GM23338 (cell line): ENCODE measurements around the gene TMEM132A. TPM values are rescaled to one million over a fixed set of nuclear protein-coding genes. Genes with fewer than 3 reads are reported as not detected.
A peak's percentile ranks its signal among the peaks of the same experiment; 100 is the strongest.

Source experiments
- ATAC-seq: fragments of 200-7000 bp; cut with Tn5 transposase; 3 replicates; pipeline ENCODE4 v1.9.1; 2020
- DNase-seq: peaks from one replicate; pipeline ENCODE4 v3.0.0-alpha.2; 2015; ENCODE audit warnings: low spot score
- H2AFZ ChIP-seq: fragments of 200-600 bp; sonication (generic); 2 replicates; pipeline ENCODE4 v1.8.0; 2016; ENCODE audit warnings: antibody characterized with exemption, mild to moderate bottlenecking, moderate library complexity
- H3F3A ChIP-seq: fragments of 200-600 bp; sonication (generic); replicated peaks from 2 replicates; pipeline ENCODE4 v1.8.0; 2017; ENCODE audit warnings: antibody characterized with exemption, mixed run types, low read depth
- H3K27ac ChIP-seq: fragments of 200-600 bp; sonication (generic); 2 replicates; pipeline ENCODE4 v1.6.1; 2016; ENCODE audit warnings: low read depth
- H3K27me3 ChIP-seq: fragments of 200-600 bp; sonication (generic); 2 replicates; pipeline ENCODE4 v1.8.0; 2016; ENCODE audit warnings: mild to moderate bottlenecking, mixed run types, moderate library complexity; ENCODE audit not compliant: insufficient read depth
- H3K36me3 ChIP-seq: fragments of 200-600 bp; sonication (generic); 2 replicates; pipeline ENCODE4 v1.8.0; 2016; ENCODE audit warnings: mild to moderate bottlenecking; ENCODE audit not compliant: insufficient read depth
- H3K4me1 ChIP-seq: fragments of 200-600 bp; sonication (generic); 2 replicates; pipeline ENCODE4 v1.8.0; 2016; ENCODE audit warnings: mild to moderate bottlenecking, moderate library complexity; ENCODE audit not compliant: insufficient read depth
- H3K4me2 ChIP-seq: fragments of 200-600 bp; sonication (generic); 2 replicates; pipeline ENCODE4 v1.7.1; 2017; ENCODE audit warnings: mixed run types
- H3K4me3 ChIP-seq: fragments of 200-600 bp; sonication (generic); 2 replicates; pipeline ENCODE4 v1.6.1; 2016; ENCODE audit warnings: mixed run types
- H3K79me2 ChIP-seq: fragments of 200-600 bp; sonication (generic); replicated peaks from 2 replicates; pipeline ENCODE4 v1.8.0; 2017; ENCODE audit warnings: mild to moderate bottlenecking; ENCODE audit not compliant: insufficient read depth
- H3K9me2 ChIP-seq: fragments of 200-600 bp; sonication (generic); 2 replicates; pipeline ENCODE4 v1.8.0; 2017; ENCODE audit not compliant: insufficient read depth
- H4K20me1 ChIP-seq: fragments of 200-600 bp; sonication (generic); replicated peaks from 2 replicates; pipeline ENCODE4 v1.8.0; 2017; ENCODE audit warnings: mild to moderate bottlenecking; ENCODE audit not compliant: insufficient read depth
- H3K27ac Mint-ChIP-seq: 2 replicates; pipeline ENCODE4 v1.8.0; 2020; ENCODE audit warnings: inconsistent platforms, mild to moderate bottlenecking, moderate library complexity, mixed read lengths
- H3K27me3 Mint-ChIP-seq: 3 replicates; pipeline ENCODE4 v1.8.0; 2022; ENCODE audit warnings: low read depth, mild to moderate bottlenecking, moderate library complexity, mixed read lengths, inconsistent platforms; ENCODE audit not compliant: insufficient read depth, poor library complexity
- H3K36me3 Mint-ChIP-seq: 3 replicates; pipeline ENCODE4 v1.8.0; 2021; ENCODE audit warnings: low read depth, mild to moderate bottlenecking, inconsistent platforms, moderate library complexity, mixed read lengths
- H3K4me1 Mint-ChIP-seq: 3 replicates; pipeline ENCODE4 v1.8.0; 2020; ENCODE audit warnings: mild to moderate bottlenecking, inconsistent platforms, mixed read lengths
- H3K4me3 Mint-ChIP-seq: 3 replicates; pipeline ENCODE4 v1.8.0; 2021; ENCODE audit warnings: moderate library complexity, mild to moderate bottlenecking, inconsistent platforms, mixed read lengths
- H3K9me3 Mint-ChIP-seq: 3 replicates; pipeline ENCODE4 v1.8.0; 2020; ENCODE audit warnings: moderate library complexity, mild to moderate bottlenecking, inconsistent platforms, mixed read lengths
- POLR2AphosphoS5 ChIP-seq: IDR thresholded peaks from 2 replicates; pipeline ENCODE4 v1.6.1; 2016; ENCODE audit warnings: antibody characterized with exemption, low read depth
- STAT1 ChIP-seq: IDR thresholded peaks from one replicate; pipeline ENCODE4 v1.6.1; 2016; ENCODE audit warnings: antibody characterized with exemption; ENCODE audit not compliant: unreplicated experiment
- polyA plus RNA-seq: library from polyadenylated mRNA; unstranded; fragments of >200 nt; fragmentation: Nextera tagmentation; extraction: Ambion mirVana; gene quantifications from 2 replicates; pipeline ENCODE4 v1.2.1, GENCODE V29; 2016
- total RNA-seq: library from RNA; depleted of rRNA; stranded (reverse); fragments of >200 nt; shearing (Covaris generic); gene quantifications from 2 replicates; pipeline ENCODE4 v1.2.3, GENCODE V29; 2014
- TF ChIP-seq, protein P1 (sequence below): IDR thresholded peaks from 2 replicates; pipeline ENCODE4 v1.6.1; 2016; ENCODE audit warnings: antibody characterized with exemption
- TF ChIP-seq, protein P2 (sequence below): IDR thresholded peaks from one replicate; pipeline ENCODE4 v1.6.1; 2018; ENCODE audit warnings: antibody characterized with exemption; ENCODE audit not compliant: unreplicated experiment

Gene TMEM132A
- total and polyA plus RNA-seq, 2 experiments from 2014 or later: 36.2 to 96.6 TPM

DNA sequence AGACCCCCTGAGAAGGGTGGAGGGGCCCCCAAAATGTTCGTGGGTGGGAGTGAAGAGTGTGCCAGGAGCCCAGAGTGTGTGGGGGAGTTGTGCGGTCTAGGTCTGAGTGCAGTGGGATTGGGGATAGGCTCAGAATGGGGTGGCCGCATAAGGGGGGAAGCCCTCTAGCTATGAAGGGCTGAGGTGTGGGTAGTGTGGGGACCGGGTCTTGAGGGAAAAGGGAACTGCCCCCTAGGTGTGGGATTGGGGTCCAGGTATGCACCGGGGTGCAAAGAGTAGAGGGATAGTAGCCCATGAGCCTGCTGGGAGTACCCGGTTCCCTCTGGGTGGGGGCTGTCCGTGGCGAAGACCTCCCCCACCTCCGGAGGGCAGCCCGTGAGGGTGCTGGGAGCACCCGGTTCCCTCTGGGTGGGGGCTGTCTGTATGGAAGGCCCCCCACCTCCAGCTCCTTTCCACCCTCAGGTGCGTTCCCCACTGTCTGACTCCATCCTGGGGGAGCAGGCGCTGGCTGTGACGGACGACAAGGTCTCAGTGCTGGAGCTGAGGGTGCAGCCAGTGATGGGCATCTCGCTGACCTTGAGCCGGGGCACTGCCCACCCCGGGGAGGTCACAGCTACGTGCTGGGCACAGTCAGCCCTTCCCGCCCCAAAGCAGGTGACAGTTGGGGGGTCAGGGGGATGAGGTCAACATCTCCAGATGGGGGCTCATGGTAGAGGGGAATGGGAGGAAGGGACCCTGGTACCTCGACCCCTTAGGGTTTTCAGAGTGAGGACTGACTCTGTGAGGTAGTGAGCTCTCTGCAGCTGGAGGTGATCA is 10.7 kb downstream of the TMEM132A start:
- DNase-seq (no peak), ATAC-seq (no peak)
- no peaks in the 10 kb centered on the region for H3K27me3 ChIP-seq
- H3K4me2 ChIP-seq: no peak overlapping the region
- no peak overlapping the region for H2AFZ ChIP-seq
- TF ChIP-seq, protein P1, sequence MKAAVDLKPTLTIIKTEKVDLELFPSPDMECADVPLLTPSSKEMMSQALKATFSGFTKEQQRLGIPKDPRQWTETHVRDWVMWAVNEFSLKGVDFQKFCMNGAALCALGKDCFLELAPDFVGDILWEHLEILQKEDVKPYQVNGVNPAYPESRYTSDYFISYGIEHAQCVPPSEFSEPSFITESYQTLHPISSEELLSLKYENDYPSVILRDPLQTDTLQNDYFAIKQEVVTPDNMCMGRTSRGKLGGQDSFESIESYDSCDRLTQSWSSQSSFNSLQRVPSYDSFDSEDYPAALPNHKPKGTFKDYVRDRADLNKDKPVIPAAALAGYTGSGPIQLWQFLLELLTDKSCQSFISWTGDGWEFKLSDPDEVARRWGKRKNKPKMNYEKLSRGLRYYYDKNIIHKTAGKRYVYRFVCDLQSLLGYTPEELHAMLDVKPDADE: no peak
- TF ChIP-seq STAT1: no peak
- no peaks in the 10 kb centered on the region for H3K9me2 ChIP-seq
- H3K36me3 Mint-ChIP-seq: peaks cover 30% of the 10 kb centered on the region
- peaks cover 2% of the 10 kb centered on the region for H3K27me3 Mint-ChIP-seq
- no peak overlapping the region for H3K4me3 Mint-ChIP-seq
- no peaks in the 10 kb centered on the region for H3K79me2 ChIP-seq
- 0 out of 2 replicates have a peak, but pooled peaks cover 6% of the 10 kb centered on the region for H3K36me3 ChIP-seq
- peaks cover 14% of the 10 kb centered on the region; the same call in 2 of the 3 replicates for H3K4me1 Mint-ChIP-seq
- no peaks in the 10 kb centered on the region for H3K4me1 ChIP-seq
- no peaks in the 10 kb centered on the region for H3K9me3 Mint-ChIP-seq
- peaks cover 4% of the 10 kb centered on the region; the same call in 1 of the 2 replicates for H4K20me1 ChIP-seq
- no peak overlapping the region for H3K27ac Mint-ChIP-seq
- H3K4me3 ChIP-seq: no peak overlapping the region
- H3F3A ChIP-seq: no peaks in the 10 kb centered on the region
- H3K27ac ChIP-seq: no peak overlapping the region

DNA sequence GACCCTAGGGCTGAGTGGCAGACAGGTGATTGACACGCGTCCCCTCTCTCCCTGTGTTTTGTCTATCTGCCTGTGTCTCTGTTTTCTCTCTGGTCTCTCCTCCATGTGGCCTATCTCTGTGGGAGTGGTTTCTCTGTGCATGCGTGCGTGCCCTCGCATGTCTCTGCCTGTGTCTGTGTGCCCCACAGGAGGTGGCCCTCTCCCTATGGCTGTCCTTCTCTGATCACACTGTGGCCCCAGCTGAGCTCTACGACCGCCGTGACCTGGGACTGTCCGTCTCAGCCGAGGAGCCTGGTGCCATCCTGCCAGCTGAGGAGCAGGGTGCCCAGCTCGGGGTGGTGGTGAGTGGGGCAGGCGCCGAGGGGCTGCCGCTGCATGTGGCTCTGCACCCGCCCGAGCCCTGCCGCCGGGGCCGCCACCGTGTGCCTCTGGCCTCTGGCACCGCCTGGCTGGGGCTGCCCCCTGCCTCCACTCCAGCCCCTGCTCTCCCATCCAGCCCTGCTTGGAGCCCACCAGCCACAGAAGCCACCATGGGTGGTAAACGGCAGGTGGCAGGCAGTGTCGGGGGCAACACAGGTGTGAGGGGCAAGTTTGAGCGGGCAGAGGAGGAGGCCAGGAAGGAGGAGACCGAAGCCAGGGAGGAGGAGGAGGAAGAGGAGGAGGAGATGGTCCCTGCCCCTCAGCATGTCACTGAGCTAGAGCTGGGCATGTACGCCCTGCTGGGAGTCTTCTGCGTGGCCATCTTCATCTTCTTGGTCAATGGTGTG is 11.6 kb downstream of the TMEM132A start:
- no peak overlapping the region for H3K4me3 Mint-ChIP-seq
- Histone ChIP-seq H3K27me3 (no peaks in the 10 kb centered on the region), H3K4me3 (no peak overlapping the region), H2AFZ (no peak overlapping the region), H3K79me2 (no peaks in the 10 kb centered on the region), H3K4me2 (no peak overlapping the region), H3F3A (no peaks in the 10 kb centered on the region), H3K27ac (no peak overlapping the region), H3K9me2 (no peaks in the 10 kb centered on the region), H3K36me3 (0 out of 2 replicates have a peak, but pooled peaks cover 4% of the 10 kb centered on the region), H4K20me1 (peaks cover 2% of the 10 kb centered on the region; the same call in 1 of the 2 replicates), H3K4me1 (no peaks in the 10 kb centered on the region)
- 0 out of 2 replicates have a peak, but pooled peaks have one; percentile 18 for TF ChIP-seq POLR2AphosphoS5
- TF ChIP-seq, protein P2, sequence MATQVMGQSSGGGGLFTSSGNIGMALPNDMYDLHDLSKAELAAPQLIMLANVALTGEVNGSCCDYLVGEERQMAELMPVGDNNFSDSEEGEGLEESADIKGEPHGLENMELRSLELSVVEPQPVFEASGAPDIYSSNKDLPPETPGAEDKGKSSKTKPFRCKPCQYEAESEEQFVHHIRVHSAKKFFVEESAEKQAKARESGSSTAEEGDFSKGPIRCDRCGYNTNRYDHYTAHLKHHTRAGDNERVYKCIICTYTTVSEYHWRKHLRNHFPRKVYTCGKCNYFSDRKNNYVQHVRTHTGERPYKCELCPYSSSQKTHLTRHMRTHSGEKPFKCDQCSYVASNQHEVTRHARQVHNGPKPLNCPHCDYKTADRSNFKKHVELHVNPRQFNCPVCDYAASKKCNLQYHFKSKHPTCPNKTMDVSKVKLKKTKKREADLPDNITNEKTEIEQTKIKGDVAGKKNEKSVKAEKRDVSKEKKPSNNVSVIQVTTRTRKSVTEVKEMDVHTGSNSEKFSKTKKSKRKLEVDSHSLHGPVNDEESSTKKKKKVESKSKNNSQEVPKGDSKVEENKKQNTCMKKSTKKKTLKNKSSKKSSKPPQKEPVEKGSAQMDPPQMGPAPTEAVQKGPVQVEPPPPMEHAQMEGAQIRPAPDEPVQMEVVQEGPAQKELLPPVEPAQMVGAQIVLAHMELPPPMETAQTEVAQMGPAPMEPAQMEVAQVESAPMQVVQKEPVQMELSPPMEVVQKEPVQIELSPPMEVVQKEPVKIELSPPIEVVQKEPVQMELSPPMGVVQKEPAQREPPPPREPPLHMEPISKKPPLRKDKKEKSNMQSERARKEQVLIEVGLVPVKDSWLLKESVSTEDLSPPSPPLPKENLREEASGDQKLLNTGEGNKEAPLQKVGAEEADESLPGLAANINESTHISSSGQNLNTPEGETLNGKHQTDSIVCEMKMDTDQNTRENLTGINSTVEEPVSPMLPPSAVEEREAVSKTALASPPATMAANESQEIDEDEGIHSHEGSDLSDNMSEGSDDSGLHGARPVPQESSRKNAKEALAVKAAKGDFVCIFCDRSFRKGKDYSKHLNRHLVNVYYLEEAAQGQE: no peak
- DNase-seq (no peak), ATAC-seq (no peak)
- H3K27ac Mint-ChIP-seq: no peak overlapping the region; the same call in 1 of the 2 replicates
- H3K4me1 Mint-ChIP-seq: peaks cover 14% of the 10 kb centered on the region; the same call in 2 of the 3 replicates
- H3K9me3 Mint-ChIP-seq: no peaks in the 10 kb centered on the region
- peaks cover 2% of the 10 kb centered on the region for H3K27me3 Mint-ChIP-seq
- H3K36me3 Mint-ChIP-seq: peaks cover 24% of the 10 kb centered on the region
